ENCODE results near the gene CDV3.
"Not testable (repeated sequence)": the region's sequence is repeated elsewhere in the genome, so short reads cannot be mapped to it uniquely, and the experiment has no call there.

CDV3 gene

GRCh38 chr3:133573629-133574194 is at the start of gene CDV3:
Gene CDV3, plus strand, starts transcription at chr3:133573686. Its CDS starts 359 bp downstream, at chr3:133574045.
- FAIRE-seq: no peak
- DNase-seq (ENCODE audit: insufficient read length, low spot score): no peak

- FAIRE-seq: not testable (repeated sequence)
Measured at GRCh38 chr3:133523758-133524157, 49.7 kb upstream of the CDV3 start.

GRCh38 chr3:133525435-133525834 is 48.1 kb upstream of the CDV3 start:
- FAIRE-seq (no peak), DNase-seq (ENCODE audit: insufficient read length, low spot score) (no peak)

More at GRCh38 chr3:133523758-133524157, 49.7 kb upstream of the CDV3 start:
- DNase-seq (ENCODE audit: insufficient read length, low spot score): not testable (repeated sequence)

- FAIRE-seq: peak; percentile 26
- DNase-seq (ENCODE audit: insufficient read length, low spot score): no peak
Measured at GRCh38 chr3:133527081-133527715, 46.3 kb upstream of the CDV3 start.

GRCh38 chr3:133529809-133530208 is 43.7 kb upstream of the CDV3 start:
- FAIRE-seq: no peak
- DNase-seq (ENCODE audit: insufficient read length, low spot score): no peak

GRCh38 chr3:133531981-133532380 is 41.5 kb upstream of the CDV3 start:
- no peak for FAIRE-seq
- DNase-seq (ENCODE audit: insufficient read length, low spot score): no peak

- DNase-seq (ENCODE audit: insufficient read length, low spot score) (no peak), FAIRE-seq (no peak)
Measured at GRCh38 chr3:133532951-133533350, 40.5 kb upstream of the CDV3 start.

- DNase-seq (ENCODE audit: insufficient read length, low spot score) (peak; percentile 49), FAIRE-seq (no peak)
Measured at GRCh38 chr3:133535971-133536881, 37.3 kb upstream of the CDV3 start.

- FAIRE-seq; DNase-seq (ENCODE audit: insufficient read length, low spot score): not testable (repeated sequence)
Measured at GRCh38 chr3:133537131-133537530, 36.4 kb upstream of the CDV3 start.

- no peak for DNase-seq (ENCODE audit: insufficient read length, low spot score)
- no peak for FAIRE-seq
Measured at GRCh38 chr3:133538154-133538553, 35.3 kb upstream of the CDV3 start.

- DNase-seq (ENCODE audit: insufficient read length, low spot score) (no peak), FAIRE-seq (peak; percentile 52)
Measured at GRCh38 chr3:133540896-133541674, 32.4 kb upstream of the CDV3 start.

- no peak for DNase-seq (ENCODE audit: insufficient read length, low spot score)
- no peak for FAIRE-seq
Measured at GRCh38 chr3:133542871-133543270, 30.6 kb upstream of the CDV3 start.

- DNase-seq (ENCODE audit: insufficient read length, low spot score): not testable (repeated sequence)
Measured at GRCh38 chr3:133544983-133545382, 28.5 kb upstream of the CDV3 start.

GRCh38 chr3:133547432-133548041 is 25.9 kb upstream of the CDV3 start:
- FAIRE-seq (no peak), DNase-seq (ENCODE audit: insufficient read length, low spot score) (no peak)

More at GRCh38 chr3:133544983-133545382, 28.5 kb upstream of the CDV3 start:
- peak; percentile 51 for FAIRE-seq

GRCh38 chr3:133548090-133548489 is 25.4 kb upstream of the CDV3 start:
- no peak for FAIRE-seq
- no peak for DNase-seq (ENCODE audit: insufficient read length, low spot score)

- FAIRE-seq: no peak
Measured at GRCh38 chr3:133549565-133549964, 23.9 kb upstream of the CDV3 start.

GRCh38 chr3:133551589-133551988 is 21.9 kb upstream of the CDV3 start:
- not testable (repeated sequence) for FAIRE-seq; DNase-seq (ENCODE audit: insufficient read length, low spot score)

More at GRCh38 chr3:133549565-133549964, 23.9 kb upstream of the CDV3 start:
- no peak for DNase-seq (ENCODE audit: insufficient read length, low spot score)

GRCh38 chr3:133561679-133562078 is 11.8 kb upstream of the CDV3 start:
- DNase-seq (ENCODE audit: insufficient read length, low spot score): no peak
- FAIRE-seq: no peak

GRCh38 chr3:133562376-133562775 is 11.1 kb upstream of the CDV3 start:
- no peak for FAIRE-seq
- no peak for DNase-seq (ENCODE audit: insufficient read length, low spot score)

GRCh38 chr3:133563186-133563591 is 10.3 kb upstream of the CDV3 start:
- DNase-seq (ENCODE audit: insufficient read length, low spot score) (no peak), FAIRE-seq (no peak)

All from HTR-8/SVneo (cell line).